ENCODE results near the gene LCN12.
A peak's percentile ranks its signal among the peaks of the same experiment; 100 is the strongest.
"Not testable (repeated sequence)": the region's sequence is repeated elsewhere in the genome, so short reads cannot be mapped to it uniquely, and the experiment has no call there.

Gene LCN12

DNA sequence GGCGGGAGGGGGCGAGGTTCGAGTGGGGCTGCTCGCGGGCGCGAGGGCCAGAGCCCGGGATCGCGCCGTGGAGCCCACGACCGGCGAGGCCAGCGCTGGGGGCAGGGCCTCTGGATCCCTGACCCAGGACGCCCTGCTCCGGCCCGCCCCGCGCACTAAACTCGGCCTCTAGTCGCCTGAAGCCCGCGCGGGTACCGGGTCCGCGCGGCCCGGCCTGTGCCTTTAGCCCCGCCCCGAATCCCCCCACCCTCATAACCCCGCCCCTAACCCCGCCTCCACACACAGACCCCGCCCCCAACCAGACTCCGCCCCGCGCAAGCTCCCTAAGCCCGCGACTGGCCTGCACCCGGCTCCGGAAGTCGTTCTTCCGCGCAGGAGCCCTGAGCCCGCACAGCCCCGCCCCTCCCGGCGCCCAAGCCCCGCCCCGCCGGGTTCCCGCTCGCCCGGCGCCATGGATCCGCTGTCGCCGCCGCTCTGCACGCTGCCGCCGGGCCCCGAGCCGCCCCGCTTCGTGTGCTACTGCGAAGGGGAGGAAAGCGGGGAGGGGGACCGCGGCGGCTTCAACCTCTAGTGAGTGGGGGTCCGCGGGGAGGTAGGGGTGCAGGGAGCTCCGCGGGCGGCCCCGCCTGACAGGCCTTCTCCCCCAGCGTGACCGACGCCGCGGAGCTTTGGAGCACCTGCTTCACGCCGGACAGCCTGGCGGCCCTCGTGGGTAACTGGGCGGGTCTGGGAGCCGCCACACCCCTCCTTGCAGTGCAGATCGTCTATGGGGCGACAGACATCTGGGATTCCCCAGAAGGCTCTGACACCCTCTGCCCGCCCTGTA is 40.1 kb downstream of the LCN12 start, which contains the start of gene PAXX:
Gene PAXX, plus strand, starts transcription at position 430 of the 826 bp plus-strand sequence. Its CDS starts 22 bp downstream, at position 452.
- peak; percentile 93 for DNase-seq (ENCODE audit: low spot score)

- no peak for DNase-seq (ENCODE audit: low spot score)
Measured at GRCh38 chr9:136992819-136993369, 40.8 kb downstream of the LCN12 start.

GRCh38 chr9:136994180-136994887 is 42.3 kb downstream of the LCN12 start:
- no peak for DNase-seq (ENCODE audit: low spot score)

DNA sequence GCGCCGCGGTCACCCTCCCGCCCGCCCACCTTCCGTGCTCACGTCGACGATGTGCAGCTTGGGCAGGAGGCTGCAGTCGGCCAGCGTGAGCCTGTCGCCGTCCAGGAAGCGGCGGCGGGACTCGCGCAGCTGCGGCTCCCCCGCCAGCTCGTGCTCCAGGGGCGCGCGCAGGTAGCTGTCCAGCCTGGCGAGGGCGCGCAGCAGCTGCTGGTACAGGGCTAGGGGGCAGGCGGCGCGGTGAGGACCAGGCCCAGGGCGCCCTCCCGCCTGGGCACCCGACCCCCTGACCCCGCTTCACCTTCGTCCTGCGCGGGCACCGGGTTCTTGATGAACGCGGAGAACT is 42.8 kb downstream of the LCN12 start:
- no peak for DNase-seq (ENCODE audit: low spot score)

GRCh38 chr9:136995362-136995761 is 43.3 kb downstream of the LCN12 start:
- DNase-seq (ENCODE audit: low spot score): no peak

DNA sequence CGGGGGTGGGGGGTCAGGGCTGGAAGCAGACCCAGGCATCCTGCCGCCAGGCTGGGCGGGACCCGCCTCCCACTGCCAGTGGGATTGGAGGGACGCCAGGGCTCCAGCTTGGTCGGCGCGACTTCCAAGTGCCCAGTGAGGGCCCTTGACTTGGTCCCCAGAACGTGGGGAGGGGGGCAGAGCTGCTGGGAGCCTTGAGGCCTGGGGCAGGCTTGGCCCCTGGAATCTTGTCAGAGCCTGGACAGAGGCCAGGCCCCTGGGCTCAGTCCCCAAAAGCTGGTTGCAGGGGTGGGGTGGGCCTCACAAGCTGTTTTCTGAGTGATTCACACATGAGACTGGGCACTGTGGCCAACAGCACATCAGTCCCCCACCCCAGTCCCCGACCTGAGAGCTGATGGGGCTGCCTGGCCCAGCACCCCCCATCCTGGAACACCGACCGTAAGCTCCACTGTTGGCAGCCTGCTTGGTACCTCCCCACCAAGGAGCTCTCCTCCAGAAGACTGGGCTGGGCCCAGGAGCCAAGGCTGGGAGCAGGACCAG is 43.8 kb downstream of the LCN12 start:
- no peak for DNase-seq (ENCODE audit: low spot score)

DNA sequence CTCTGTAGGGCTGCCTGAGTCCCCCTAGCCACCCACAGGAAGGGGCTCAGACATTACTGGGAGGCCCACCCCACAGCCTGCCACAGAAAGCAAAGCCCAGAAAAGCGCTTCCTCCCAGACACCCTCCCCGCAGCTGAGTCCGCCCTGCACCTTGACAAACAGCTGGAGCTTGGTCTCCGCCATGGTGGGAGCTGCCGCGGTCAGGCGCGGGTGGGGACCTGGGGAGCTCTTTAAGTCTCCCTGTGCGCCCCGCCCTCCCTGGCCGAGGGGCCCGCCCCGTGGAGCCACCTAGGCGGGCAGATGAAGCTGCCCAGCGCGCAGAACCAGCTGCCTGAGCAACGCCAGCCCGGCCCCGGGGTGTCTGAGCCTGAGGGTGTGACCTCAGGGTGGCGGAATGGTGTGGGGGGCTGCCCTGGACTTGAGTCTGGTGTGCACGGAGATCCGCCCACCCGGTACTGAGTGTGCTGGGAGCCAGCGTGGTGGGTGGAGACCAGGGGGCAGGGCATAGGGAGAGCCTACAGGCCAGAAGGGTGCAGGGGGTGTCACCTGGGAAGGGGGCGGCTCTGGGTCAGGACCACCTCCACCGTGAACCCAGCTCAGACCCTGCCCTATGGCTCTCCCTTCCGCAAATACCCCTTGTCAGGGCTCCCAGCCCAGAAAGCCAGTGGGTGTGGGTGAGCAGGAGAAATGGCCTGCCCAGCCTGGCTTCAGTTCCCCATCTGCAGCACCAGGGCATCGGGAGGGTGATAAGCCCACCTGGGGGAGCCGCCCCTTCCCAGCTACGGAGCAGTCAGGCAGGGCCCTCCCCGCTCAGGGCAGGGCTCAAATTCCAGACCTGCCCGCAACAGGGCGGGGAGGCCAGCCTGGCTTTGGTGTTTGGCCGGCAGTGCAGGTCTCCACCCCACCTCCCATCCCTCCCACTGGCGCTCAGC is 44.6 kb downstream of the LCN12 start, which contains the start of gene CLIC3:
Gene CLIC3, minus strand, starts transcription at position 208 of the 932 bp plus-strand sequence. Its CDS starts 25 bp downstream, at position 183.
- peak; percentile 43 for DNase-seq (ENCODE audit: low spot score)

DNA sequence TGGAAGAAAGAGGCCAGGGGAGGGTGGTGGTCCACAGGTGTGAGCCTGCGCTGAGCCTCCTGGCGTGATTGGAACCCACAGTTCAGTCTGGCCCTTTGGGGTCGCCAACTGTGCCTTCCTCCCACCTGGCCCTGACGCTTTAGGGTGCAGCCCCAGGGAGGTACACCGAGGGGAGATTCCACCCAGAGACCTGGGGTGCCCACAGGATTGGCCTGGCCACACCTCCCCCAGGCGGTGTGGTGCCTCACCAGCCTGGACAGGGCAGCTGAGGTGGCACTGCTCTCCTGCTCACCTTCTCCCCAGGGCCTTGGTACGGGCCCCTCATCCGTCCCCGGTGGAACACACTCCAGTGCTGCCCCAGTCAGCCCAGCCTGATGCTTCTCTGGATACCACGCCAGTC is 45.3 kb downstream of the LCN12 start:
- DNase-seq (ENCODE audit: low spot score): no peak

GRCh38 chr9:136997830-136998234 is 45.8 kb downstream of the LCN12 start:
- DNase-seq (ENCODE audit: low spot score): peak; percentile 38

DNA sequence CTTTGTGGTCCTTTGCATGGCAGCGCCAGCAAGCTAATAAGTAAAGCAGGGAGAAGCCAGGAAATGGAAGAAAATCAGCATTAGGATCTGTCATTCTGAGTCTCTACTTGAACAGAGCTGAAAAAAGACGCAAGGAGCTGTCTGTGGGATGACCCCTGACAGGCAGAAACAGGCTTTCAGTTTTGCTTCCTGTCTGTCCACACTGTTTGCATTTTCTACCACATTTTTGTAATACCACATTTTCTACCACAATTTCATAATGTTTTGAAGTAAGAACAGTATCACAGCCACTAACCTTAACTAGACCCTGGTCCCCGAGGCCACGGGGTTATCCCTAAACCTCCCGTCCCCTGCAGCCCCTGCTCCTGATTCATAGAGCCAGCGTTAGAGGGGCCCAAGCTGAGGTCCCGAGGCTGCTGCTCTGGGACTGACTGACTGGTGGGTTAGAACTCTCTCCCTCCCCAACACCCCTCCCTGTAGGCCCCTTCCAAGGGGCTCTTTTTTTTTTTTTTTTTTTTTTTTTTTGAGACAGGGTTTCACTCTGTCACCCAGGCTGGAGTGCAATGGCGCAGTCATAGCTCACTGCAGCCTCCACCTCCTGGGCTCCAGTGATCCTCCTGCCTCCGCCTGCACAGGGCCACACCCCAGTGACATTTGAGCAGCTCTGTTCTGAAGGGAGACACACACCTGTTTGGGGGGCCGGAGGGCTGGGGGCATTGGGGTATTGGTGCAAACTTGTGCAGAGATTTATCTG is 48.3 kb downstream of the LCN12 start:
- no peak for DNase-seq (ENCODE audit: low spot score)

DNA sequence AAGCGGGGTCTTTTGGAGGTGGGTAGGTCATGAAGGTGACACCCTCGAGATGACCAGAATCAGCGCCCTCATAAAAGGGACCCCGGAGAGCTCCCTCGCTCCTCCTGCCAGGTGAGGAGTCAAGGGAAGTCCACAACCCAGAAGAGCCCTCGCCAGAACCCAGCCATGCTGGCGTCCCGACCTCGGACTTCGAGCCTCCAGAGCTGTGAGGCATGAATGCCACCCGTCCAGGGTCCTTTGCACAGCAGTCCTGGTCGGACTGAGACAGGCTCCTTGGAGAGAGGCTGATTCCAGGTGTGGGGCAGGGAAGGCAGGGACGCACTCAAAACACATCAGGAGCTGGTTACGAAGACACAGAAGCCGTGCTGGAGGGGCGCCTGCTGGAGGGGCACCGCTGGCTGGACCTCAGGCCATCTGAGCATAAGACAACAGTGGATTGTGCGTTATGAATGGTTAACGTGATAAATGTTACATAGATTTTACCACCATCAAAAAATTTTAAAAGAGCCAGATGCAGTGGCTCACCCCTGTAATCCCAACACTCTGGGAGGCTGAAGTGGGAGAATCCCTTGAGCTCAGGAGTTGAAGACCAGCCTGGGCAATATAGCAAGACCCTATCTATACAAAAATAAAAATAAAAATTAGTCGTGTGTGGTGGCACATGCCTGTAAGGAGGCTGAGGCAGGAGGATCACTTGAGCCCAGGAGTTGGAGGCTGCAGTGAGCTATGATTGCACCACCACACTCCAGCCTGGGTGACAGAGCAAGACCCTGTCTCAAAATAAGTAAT is 50.0 kb downstream of the LCN12 start:
- no peak for DNase-seq (ENCODE audit: low spot score)

DNA sequence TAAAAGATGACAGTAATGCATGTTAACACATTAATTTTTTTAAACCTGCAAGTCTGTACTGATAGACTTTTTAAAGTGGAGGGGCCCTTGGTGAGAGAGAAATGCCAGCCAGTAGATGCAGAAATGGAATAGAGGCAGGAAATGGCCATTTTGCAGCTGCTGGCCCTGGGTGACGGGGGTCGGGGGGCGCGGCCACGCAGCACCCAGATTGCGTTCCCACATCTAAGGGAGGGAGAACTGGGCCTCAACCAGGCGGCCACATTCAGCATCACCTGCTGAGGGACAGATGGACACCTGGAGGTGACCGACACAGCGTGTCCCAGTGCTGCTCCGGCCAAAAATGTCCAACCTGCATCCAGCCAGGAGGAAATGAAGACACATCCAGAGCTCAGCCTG is 50.6 kb downstream of the LCN12 start:
- no peak for DNase-seq (ENCODE audit: low spot score)

- not testable (repeated sequence) for DNase-seq (ENCODE audit: low spot score)
Measured at GRCh38 chr9:137004285-137004684, 52.2 kb downstream of the LCN12 start.
